Astrocyte (in vitro differentiated cells and primary cell): ENCODE measurements around the gene PCDHGB3. TPM values are rescaled to one million over a fixed set of nuclear protein-coding genes. Genes with fewer than 3 reads are reported as not detected.
A peak's percentile ranks its signal among the peaks of the same experiment; 100 is the strongest.
"Not testable (repeated sequence)": the region's sequence is repeated elsewhere in the genome, so short reads cannot be mapped to it uniquely, and the experiment has no call there.

Source experiments
- DNase-seq: peaks from one replicate; pipeline ENCODE4 v3.0.0-alpha.2; 2010; ENCODE audit warnings: low read depth
- FAIRE-seq: peaks from 2 replicates; lab custom pipeline; 2011; peaks lifted over from hg19 to GRCh38; lab: Jason Lieb, UNC
- H2AFZ ChIP-seq: 2 replicates; pipeline ENCODE4 v1.6.0; 2012; ENCODE audit warnings: low read depth, low read length, inconsistent platforms
- H3K27ac ChIP-seq: 2 replicates; pipeline ENCODE4 v1.5.1; 2011; ENCODE audit warnings: low read depth, low read length, inconsistent platforms
- H3K27me3 ChIP-seq: 2 replicates; pipeline ENCODE4 v1.6.0; 2011; ENCODE audit warnings: low read length, inconsistent platforms; ENCODE audit not compliant: insufficient read depth
- H3K36me3 ChIP-seq: 2 replicates; pipeline ENCODE4 v1.5.1; 2011; ENCODE audit warnings: low read length, inconsistent platforms; ENCODE audit not compliant: insufficient read depth
- H3K4me1 ChIP-seq: 2 replicates; pipeline ENCODE4 v1.5.1; 2011; ENCODE audit warnings: low read length, inconsistent platforms; ENCODE audit not compliant: insufficient read depth
- H3K4me2 ChIP-seq: 2 replicates; pipeline ENCODE4 v1.6.0; 2012; ENCODE audit warnings: low read length, inconsistent platforms
- H3K4me3 ChIP-seq: 2 replicates; pipeline ENCODE4 v1.5.1; 2011; ENCODE audit warnings: low read depth, mild to moderate bottlenecking, low read length, inconsistent platforms; ENCODE audit not compliant: insufficient read depth
- H3K79me2 ChIP-seq: 2 replicates; pipeline ENCODE4 v1.6.0; 2012; ENCODE audit warnings: mild to moderate bottlenecking, low read length, inconsistent platforms; ENCODE audit not compliant: insufficient read depth
- H3K9ac ChIP-seq: 2 replicates; pipeline ENCODE4 v1.6.0; 2012; ENCODE audit warnings: mild to moderate bottlenecking, low read length, inconsistent platforms
- H3K9me3 ChIP-seq: 2 replicates; pipeline ENCODE4 v1.5.1; 2012; ENCODE audit warnings: low read depth, mild to moderate bottlenecking, low read length, inconsistent platforms; ENCODE audit not compliant: insufficient read depth
- H4K20me1 ChIP-seq: 2 replicates; pipeline ENCODE4 v1.6.0; 2012; ENCODE audit warnings: low read length, inconsistent platforms; ENCODE audit not compliant: insufficient read depth
- H3K27ac Mint-ChIP-seq: one replicate; pipeline ENCODE4 v1.8.0; 2021; ENCODE audit warnings: mild to moderate bottlenecking, mixed read lengths; ENCODE audit not compliant: unreplicated experiment
- H3K27me3 Mint-ChIP-seq: one replicate; pipeline ENCODE4 v1.8.0; 2021; ENCODE audit warnings: low read depth, mixed read lengths; ENCODE audit not compliant: unreplicated experiment
- H3K36me3 Mint-ChIP-seq: one replicate; pipeline ENCODE4 v1.8.0; 2021; ENCODE audit warnings: low read depth, mixed read lengths; ENCODE audit not compliant: unreplicated experiment
- H3K4me1 Mint-ChIP-seq: one replicate; pipeline ENCODE4 v1.8.0; 2021; ENCODE audit warnings: low read depth, mixed read lengths; ENCODE audit not compliant: unreplicated experiment
- H3K4me3 Mint-ChIP-seq: one replicate; pipeline ENCODE4 v1.8.0; 2021; ENCODE audit warnings: mild to moderate bottlenecking, moderate library complexity, mixed read lengths; ENCODE audit not compliant: unreplicated experiment
- H3K9me3 Mint-ChIP-seq: one replicate; pipeline ENCODE4 v1.8.0; 2021; ENCODE audit warnings: mild to moderate bottlenecking, mixed read lengths; ENCODE audit not compliant: unreplicated experiment
- EZH2 ChIP-seq: IDR thresholded peaks from 2 replicates; pipeline ENCODE4 v1.6.1; 2012; ENCODE audit warnings: mild to moderate bottlenecking, low read length, inconsistent platforms; ENCODE audit not compliant: insufficient read depth
- total RNA-seq: library from RNA; stranded (reverse); gene quantifications from 2 replicates; pipeline ENCODE4 v1.2.1, GENCODE V29; 2021
- TF ChIP-seq, protein P1 (sequence below): IDR thresholded peaks from 2 replicates; pipeline ENCODE4 v1.5.1; 2011; ENCODE audit warnings: low read depth, mild to moderate bottlenecking, inconsistent platforms, low read length, moderate library complexity; ENCODE audit not compliant: insufficient read depth

PCDHGB3 gene
- total RNA-seq, 1 donor from 2014 or later: 0.14 TPM

DNA sequence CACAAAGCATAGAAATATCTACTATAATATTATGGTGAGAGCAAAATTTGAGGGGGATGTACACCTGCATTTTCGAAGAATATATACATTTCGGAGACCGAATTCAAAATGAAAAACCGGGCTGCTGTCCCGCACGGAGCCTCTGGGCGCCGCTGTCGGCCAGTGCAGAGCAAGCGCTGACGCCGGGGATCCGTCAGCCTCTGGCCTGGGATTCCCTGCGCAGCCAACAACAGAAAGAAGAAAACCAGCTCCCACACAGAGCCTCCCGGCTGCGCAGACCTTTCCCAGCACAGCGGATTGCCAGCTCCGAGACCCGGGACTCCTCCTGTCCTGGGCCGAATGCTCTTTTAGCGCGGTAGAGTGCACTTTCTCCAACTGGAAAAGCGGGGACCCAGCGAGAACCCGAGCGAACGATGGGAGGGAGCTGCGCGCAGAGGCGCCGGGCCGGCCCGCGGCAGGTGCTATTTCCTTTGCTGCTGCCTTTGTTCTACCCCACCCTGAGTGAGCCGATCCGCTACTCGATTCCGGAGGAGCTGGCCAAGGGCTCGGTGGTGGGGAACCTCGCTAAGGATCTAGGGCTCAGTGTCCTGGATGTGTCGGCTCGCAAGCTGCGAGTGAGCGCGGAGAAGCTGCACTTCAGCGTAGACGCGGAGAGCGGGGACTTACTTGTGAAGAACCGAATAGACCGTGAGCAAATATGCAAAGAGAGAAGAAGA is 37.9 kb downstream of the PCDHGB3 start, which contains the start of gene PCDHGB6:
Gene PCDHGB6, plus strand, starts transcription at position 232 of the 716 bp plus-strand sequence. Its CDS starts 182 bp downstream, at position 414.
- H3K27ac Mint-ChIP-seq: peak within 1 kb of the TSS; percentile 84
- H3K27me3 Mint-ChIP-seq: not testable (repeated sequence)
- peak within 1 kb of the TSS; percentile 64 for H3K4me2 ChIP-seq

DNA sequence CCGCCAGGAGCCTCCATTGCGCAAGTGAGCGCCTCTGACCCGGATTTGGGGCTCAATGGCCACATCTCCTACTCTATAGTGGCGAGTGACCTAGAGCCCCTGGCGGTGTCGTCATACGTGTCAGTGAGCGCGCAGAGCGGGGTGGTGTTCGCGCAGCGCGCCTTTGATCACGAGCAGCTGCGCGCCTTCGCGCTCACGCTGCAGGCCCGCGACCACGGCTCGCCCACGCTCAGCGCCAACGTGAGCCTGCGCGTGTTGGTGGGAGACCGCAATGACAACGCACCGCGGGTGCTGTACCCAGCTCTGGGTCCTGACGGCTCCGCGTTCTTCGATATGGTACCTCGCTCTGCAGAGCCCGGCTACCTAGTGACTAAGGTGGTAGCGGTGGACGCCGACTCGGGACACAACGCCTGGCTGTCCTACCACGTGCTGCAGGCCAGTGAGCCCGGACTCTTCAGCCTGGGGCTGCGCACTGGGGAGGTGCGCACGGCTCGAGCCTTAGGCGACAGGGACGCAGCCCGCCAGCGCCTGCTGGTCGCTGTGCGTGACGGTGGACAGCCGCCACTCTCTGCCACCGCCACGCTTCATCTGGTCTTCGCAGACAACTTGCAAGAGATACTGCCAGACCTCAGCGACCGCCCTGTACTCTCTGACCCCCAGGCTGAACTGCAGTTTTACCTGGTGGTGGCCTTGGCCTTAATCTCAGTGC is 39.7 kb downstream of the PCDHGB3 start:
- no peak overlapping the region for H3K4me3 Mint-ChIP-seq
- peaks cover 5% of the 10 kb centered on the region for H3K4me1 Mint-ChIP-seq
- Histone ChIP-seq H3K36me3 (no peaks in the 10 kb centered on the region), H3K9ac (no peak overlapping the region), H3K4me2 (no peak overlapping the region), H3K9me3 (peaks cover 38% of the 10 kb centered on the region), H3K4me3 (no peak overlapping the region), H4K20me1 (peaks cover 3% of the 10 kb centered on the region), H3K27ac (no peak overlapping the region), H2AFZ (no peak overlapping the region), H3K4me1 (no peaks in the 10 kb centered on the region), H3K27me3 (no peaks in the 10 kb centered on the region), H3K79me2 (peaks cover 3% of the 10 kb centered on the region)
- no peaks in the 10 kb centered on the region for H3K27me3 Mint-ChIP-seq
- no peak overlapping the region for H3K27ac Mint-ChIP-seq
- no peak for DNase-seq
- TF ChIP-seq EZH2: no peak
- TF ChIP-seq, protein P1, sequence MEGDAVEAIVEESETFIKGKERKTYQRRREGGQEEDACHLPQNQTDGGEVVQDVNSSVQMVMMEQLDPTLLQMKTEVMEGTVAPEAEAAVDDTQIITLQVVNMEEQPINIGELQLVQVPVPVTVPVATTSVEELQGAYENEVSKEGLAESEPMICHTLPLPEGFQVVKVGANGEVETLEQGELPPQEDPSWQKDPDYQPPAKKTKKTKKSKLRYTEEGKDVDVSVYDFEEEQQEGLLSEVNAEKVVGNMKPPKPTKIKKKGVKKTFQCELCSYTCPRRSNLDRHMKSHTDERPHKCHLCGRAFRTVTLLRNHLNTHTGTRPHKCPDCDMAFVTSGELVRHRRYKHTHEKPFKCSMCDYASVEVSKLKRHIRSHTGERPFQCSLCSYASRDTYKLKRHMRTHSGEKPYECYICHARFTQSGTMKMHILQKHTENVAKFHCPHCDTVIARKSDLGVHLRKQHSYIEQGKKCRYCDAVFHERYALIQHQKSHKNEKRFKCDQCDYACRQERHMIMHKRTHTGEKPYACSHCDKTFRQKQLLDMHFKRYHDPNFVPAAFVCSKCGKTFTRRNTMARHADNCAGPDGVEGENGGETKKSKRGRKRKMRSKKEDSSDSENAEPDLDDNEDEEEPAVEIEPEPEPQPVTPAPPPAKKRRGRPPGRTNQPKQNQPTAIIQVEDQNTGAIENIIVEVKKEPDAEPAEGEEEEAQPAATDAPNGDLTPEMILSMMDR: no peak
- H3K9me3 Mint-ChIP-seq: peaks cover 15% of the 10 kb centered on the region
- H3K36me3 Mint-ChIP-seq: peaks cover 16% of the 10 kb centered on the region
- FAIRE-seq: no peak

More for the DNA sequence above, 37.9 kb downstream of the PCDHGB3 start, which contains the start of gene PCDHGB6:
- peak within 1 kb of the TSS; percentile 23 for H3K9ac ChIP-seq
- not testable (repeated sequence) for H4K20me1 ChIP-seq, H3K27ac ChIP-seq, H3K36me3 ChIP-seq, H3K4me1 Mint-ChIP-seq, FAIRE-seq, H3K4me1 ChIP-seq, DNase-seq, H3K79me2 ChIP-seq, H3K27me3 ChIP-seq, H2AFZ ChIP-seq
- H3K9me3 ChIP-seq: peaks cover 45% of the 10 kb centered on the region
- Mint-ChIP-seq H3K9me3 (peaks cover 16% of the 10 kb centered on the region), H3K4me3 (peak within 1 kb of the TSS; percentile 96), H3K36me3 (peaks cover 12% of the 10 kb centered on the region)
- peak within 1 kb of the TSS; percentile 31 for H3K4me3 ChIP-seq
- TF ChIP-seq, protein P1: peak; percentile 43
